ENCODE data around the gene VARS1. TPM values are rescaled to one million over a fixed set of nuclear protein-coding genes. Genes with fewer than 3 reads are reported as not detected.
A peak's percentile ranks its signal among the peaks of the same experiment; 100 is the strongest.

The VARS1 gene
- total RNA-seq (2012; rRNA removed) (32.2 and 41.2 TPM in 2 replicates), polyA plus RNA-seq (2012; rRNA removed) (39.6 and 42.0 TPM in 2 replicates), Bru-seq, nascent RNA (percentile 64 among the genes with signal in this experiment), BruChase-seq, experiment 1, labeled RNA remaining after a 6-hour chase (percentile 81 among the genes with signal in this experiment), BruChase-seq, experiment 2, labeled RNA remaining after a 2-hour chase (percentile 70 among the genes with signal in this experiment)
- polyA plus RNA-seq (2012; cell fraction: cytosol; rRNA removed): 25.0 and 31.3 TPM in 2 replicates
- polyA plus RNA-seq (2012; cell fraction: nucleus; rRNA removed; ENCODE audit: low replicate concordance): 49.4 and 162 TPM in 2 replicates
- long read RNA-seq, full-length matches to known transcripts: 23 of 158 reads
- long read RNA-seq, partial matches to known transcripts: 109 of 158 reads
- long read RNA-seq, other reads (novel, unspliced or antisense): 26 of 158 reads

- peak within 1 kb of the TSS; percentile 95 for H2BK120ac ChIP-seq (ENCODE audit: low read depth, low read length)
- intact Hi-C loops (cut with micrococcal nuclease) (loop anchor here (1.0 to 2.0 kb wide), 2 partner anchors 32 to 57 kb away; partner anchors contain the start of gene HSPA1B), dilution Hi-C loops (cut with HindIII; ENCODE audit: low sequenced_read_pairs, unreplicated experiment) (no loop called here), in situ Hi-C loops (cut with MboI; ENCODE audit: low sequenced_read_pairs) (no loop called here)
- peak within 1 kb of the TSS; percentile 98 for H3K4ac ChIP-seq (ENCODE audit: low read depth, low read length)
- peak within 1 kb of the TSS; percentile 58; the same call in 1 of the 3 replicates for H2BK15ac ChIP-seq (ENCODE audit: low read depth, low read length)
- H3K14ac ChIP-seq (replicated peaks; ENCODE audit: low read depth, low read length): peak within 1 kb of the TSS; percentile 92
- peak within 1 kb of the TSS; percentile 98 for H3K4me2 ChIP-seq (ENCODE audit: low read depth, low read length)
- POLR2A ChIA-PET (ENCODE audit: unreplicated experiment): interaction anchor here (1.0 kb wide), 1 partner anchor 32 kb away, joined by 6 read pairs; the partner anchor contains the start of gene HSPA1B
- CTCF ChIA-PET: interaction anchor here (1.0 to 1.6 kb wide), 3 partner anchors 11 to 32 kb away, joined by 4 to 10 read pairs (median 4); partner anchors contain the start of genes HSPA1B and LSM2
- no peaks in the 10 kb centered on the region for H3K9me3 ChIP-seq (ENCODE audit: control insufficient read depth, insufficient read depth, low read length)
- H3K27ac ChIP-seq (ENCODE audit: insufficient read depth, low read length): peak within 1 kb of the TSS; percentile 97
- H3K56ac ChIP-seq (ENCODE audit: extremely low read depth, insufficient read depth, low read length): peak within 1 kb of the TSS; percentile 80
- H2BK20ac ChIP-seq (ENCODE audit: low read depth, low read length): 0 out of 2 replicates have a peak within 1 kb of the TSS, but pooled peaks have one; percentile 21
- peak within 1 kb of the TSS; percentile 93 for H3K9ac ChIP-seq (ENCODE audit: low read depth, low read length)
- H4K5ac ChIP-seq (ENCODE audit: low read depth, low read length): peak within 1 kb of the TSS; percentile 79
- 0 out of 2 replicates have a peak, but pooled peaks cover 3% of the 10 kb centered on the region for H3K9me1 ChIP-seq (ENCODE audit: insufficient read depth, low read length)
- peak within 1 kb of the TSS; percentile 100 for H2AK9ac ChIP-seq (replicated peaks; ENCODE audit: low read depth, low read length, poor library complexity)
- H2AFZ ChIP-seq (replicated peaks; ENCODE audit: low read length, poor library complexity): peak within 1 kb of the TSS; percentile 100
- H4K20me1 ChIP-seq (ENCODE audit: insufficient read depth, low read length): no peaks in the 10 kb centered on the region
- BruUV-seq (replicated peaks): no TSS peak
- H3K4me1 ChIP-seq (ENCODE audit: control insufficient read depth, insufficient read depth, low read length): no peaks in the 10 kb centered on the region; the same call in 1 of the 2 replicates
- peaks cover 15% of the 10 kb centered on the region for H3K36me3 ChIP-seq (ENCODE audit: control insufficient read depth, insufficient read depth, low read length)
- DNase-seq: peak; percentile 84
- WGBS, 2 experiments (ENCODE audit: extremely low coverage in 2 of 2, insufficient read length in 1 of 2): 2% methylated on average over 49 of the region's 75 CpGs; no CpG with 5 or more reads in 1 of the 2 experiments
- ATAC-seq (ENCODE audit: low read depth): peak; percentile 96
- peak within 1 kb of the TSS; percentile 81 to 94 for H4K8ac ChIP-seq (ENCODE audit: low read depth in 2 of 2, low read length in 2 of 2)
- peak within 1 kb of the TSS; percentile 92 for H3K23ac ChIP-seq (ENCODE audit: low read depth, low read length)
- peak within 1 kb of the TSS; percentile 98 for H4K91ac ChIP-seq (ENCODE audit: insufficient read depth, low read depth, low read length)
- peak within 1 kb of the TSS; percentile 50 for H3K18ac ChIP-seq (ENCODE audit: low read depth, low read length)
- H2AK5ac ChIP-seq (ENCODE audit: low read depth, low read length): peak within 1 kb of the TSS; percentile 98
- no peaks in the 10 kb centered on the region for H3K27me3 ChIP-seq (ENCODE audit: control insufficient read depth, insufficient read depth, low read length)
- peaks cover 0 to 47% of the 10 kb centered on the region in 2 experiments for H3K79me1 ChIP-seq (ENCODE audit: low read depth in 1 of 2, low read length in 2 of 2)
- peak within 1 kb of the TSS; percentile 100 for H2BK5ac ChIP-seq (ENCODE audit: low read depth, low read length, poor library complexity, severe bottlenecking)
- H3K4me3 ChIP-seq (ENCODE audit: insufficient read depth, low read depth, low read length): peak within 1 kb of the TSS; percentile 77
- TF ChIP-seq ELK1 (IDR thresholded peaks at IDR 0.05; ENCODE audit: borderline replicate concordance, low read depth, low read length) (no peak), MXI1 (IDR thresholded peaks at IDR 0.05; ENCODE audit: borderline replicate concordance, low read depth, low read length) (peak; percentile 98), NFE2L2 (IDR thresholded peaks at IDR 0.05; ENCODE audit: low read depth, low read length) (no peak), RCOR1 (IDR thresholded peaks at IDR 0.05; ENCODE audit: insufficient replicate concordance, low read length) (no peak), MAFK (IDR thresholded peaks at IDR 0.05; ENCODE audit: low read depth, low read length) (no peak), BHLHE40 (IDR thresholded peaks at IDR 0.05; ENCODE audit: low read depth, low read length) (0 out of 2 replicates have a peak, but pooled peaks have one; percentile 4), MAZ (IDR thresholded peaks at IDR 0.05; ENCODE audit: borderline replicate concordance, low read depth, low read length) (no peak), POLR2A (IDR thresholded peaks at IDR 0.05; ENCODE audit: low read depth, low read length) (peak; percentile 44; the same call in 1 of the 2 replicates), RFX5 (IDR thresholded peaks at IDR 0.05; ENCODE audit: low read depth, low read length) (no peak), CEBPB (IDR thresholded peaks at IDR 0.05; ENCODE audit: low read depth, low read length) (no peak), FOS (IDR thresholded peaks at IDR 0.05; ENCODE audit: low read depth, low read length) (no peak)
- TF ChIP-seq, protein P1, sequence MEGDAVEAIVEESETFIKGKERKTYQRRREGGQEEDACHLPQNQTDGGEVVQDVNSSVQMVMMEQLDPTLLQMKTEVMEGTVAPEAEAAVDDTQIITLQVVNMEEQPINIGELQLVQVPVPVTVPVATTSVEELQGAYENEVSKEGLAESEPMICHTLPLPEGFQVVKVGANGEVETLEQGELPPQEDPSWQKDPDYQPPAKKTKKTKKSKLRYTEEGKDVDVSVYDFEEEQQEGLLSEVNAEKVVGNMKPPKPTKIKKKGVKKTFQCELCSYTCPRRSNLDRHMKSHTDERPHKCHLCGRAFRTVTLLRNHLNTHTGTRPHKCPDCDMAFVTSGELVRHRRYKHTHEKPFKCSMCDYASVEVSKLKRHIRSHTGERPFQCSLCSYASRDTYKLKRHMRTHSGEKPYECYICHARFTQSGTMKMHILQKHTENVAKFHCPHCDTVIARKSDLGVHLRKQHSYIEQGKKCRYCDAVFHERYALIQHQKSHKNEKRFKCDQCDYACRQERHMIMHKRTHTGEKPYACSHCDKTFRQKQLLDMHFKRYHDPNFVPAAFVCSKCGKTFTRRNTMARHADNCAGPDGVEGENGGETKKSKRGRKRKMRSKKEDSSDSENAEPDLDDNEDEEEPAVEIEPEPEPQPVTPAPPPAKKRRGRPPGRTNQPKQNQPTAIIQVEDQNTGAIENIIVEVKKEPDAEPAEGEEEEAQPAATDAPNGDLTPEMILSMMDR (conservative IDR thresholded peaks at IDR 0.05; ENCODE audit: low read depth, low read length): peak; percentile 97
Observed at GRCh38 chr6:31795616-31796298, at the start of gene VARS1. VARS1 (minus strand) TSS chr6:31795752; CDS start chr6:31795217, 535 bp downstream.

Data from IMR-90 (cell line).